ENCODE data around the gene TNS3.

- no peak for TF ChIP-seq POLR2AphosphoS5 (IDR thresholded peaks at IDR 0.05)
- TF ChIP-seq, protein P1, sequence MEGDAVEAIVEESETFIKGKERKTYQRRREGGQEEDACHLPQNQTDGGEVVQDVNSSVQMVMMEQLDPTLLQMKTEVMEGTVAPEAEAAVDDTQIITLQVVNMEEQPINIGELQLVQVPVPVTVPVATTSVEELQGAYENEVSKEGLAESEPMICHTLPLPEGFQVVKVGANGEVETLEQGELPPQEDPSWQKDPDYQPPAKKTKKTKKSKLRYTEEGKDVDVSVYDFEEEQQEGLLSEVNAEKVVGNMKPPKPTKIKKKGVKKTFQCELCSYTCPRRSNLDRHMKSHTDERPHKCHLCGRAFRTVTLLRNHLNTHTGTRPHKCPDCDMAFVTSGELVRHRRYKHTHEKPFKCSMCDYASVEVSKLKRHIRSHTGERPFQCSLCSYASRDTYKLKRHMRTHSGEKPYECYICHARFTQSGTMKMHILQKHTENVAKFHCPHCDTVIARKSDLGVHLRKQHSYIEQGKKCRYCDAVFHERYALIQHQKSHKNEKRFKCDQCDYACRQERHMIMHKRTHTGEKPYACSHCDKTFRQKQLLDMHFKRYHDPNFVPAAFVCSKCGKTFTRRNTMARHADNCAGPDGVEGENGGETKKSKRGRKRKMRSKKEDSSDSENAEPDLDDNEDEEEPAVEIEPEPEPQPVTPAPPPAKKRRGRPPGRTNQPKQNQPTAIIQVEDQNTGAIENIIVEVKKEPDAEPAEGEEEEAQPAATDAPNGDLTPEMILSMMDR (IDR thresholded peaks at IDR 0.05) = no peak
- no peak for TF ChIP-seq POLR2A (IDR thresholded peaks at IDR 0.05; ENCODE audit: low read depth)
- no peak for TF ChIP-seq EP300 (IDR thresholded peaks at IDR 0.05)
Observed at GRCh38 chr7:47303695-47304453, 278.0 kb downstream of the TNS3 start.
